ENCODE measurements around the gene HSF2.

DNA sequence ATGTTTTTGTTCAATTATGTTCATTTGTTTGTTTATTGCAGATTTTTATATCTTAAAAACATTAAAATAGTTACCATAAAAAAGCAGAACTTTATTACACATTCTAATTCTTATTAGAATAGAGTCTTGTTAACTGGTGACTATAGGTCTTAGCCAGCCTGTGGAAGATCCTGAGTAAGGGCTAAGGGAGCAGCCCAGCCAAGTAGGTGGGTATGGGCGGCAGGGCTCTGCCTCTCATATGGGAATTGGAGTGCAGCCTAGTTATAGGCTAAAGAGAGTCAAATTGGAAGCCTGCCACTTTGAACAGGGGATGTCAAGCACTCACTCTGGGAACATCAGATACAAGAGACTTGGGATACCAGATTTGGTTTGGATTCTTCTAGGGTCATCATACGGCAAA, 10.5 kb upstream of the HSF2 start:
- TF ChIP-seq MAZ (IDR thresholded peaks at IDR 0.05; ENCODE audit: borderline replicate concordance, low read depth, low read length) (no peak), POLR2A (IDR thresholded peaks at IDR 0.05; ENCODE audit: low read length) (no peak), RCOR1 (IDR thresholded peaks at IDR 0.05; ENCODE audit: low read depth, low read length) (no peak), KDM5A (IDR thresholded peaks at IDR 0.05) (no peak), MAFK (IDR thresholded peaks at IDR 0.05; ENCODE audit: partially characterized antibody) (no peak), CHD2 (IDR thresholded peaks at IDR 0.05; ENCODE audit: low read length, partially characterized antibody) (no peak), SREBF2 (IDR thresholded peaks at IDR 0.05) (no peak), RAD21 (conservative IDR thresholded peaks at IDR 0.05 in 1 of 2, IDR thresholded peaks at IDR 0.05 in 1 of 2) (no peak)
- TF ChIP-seq, protein P1, sequence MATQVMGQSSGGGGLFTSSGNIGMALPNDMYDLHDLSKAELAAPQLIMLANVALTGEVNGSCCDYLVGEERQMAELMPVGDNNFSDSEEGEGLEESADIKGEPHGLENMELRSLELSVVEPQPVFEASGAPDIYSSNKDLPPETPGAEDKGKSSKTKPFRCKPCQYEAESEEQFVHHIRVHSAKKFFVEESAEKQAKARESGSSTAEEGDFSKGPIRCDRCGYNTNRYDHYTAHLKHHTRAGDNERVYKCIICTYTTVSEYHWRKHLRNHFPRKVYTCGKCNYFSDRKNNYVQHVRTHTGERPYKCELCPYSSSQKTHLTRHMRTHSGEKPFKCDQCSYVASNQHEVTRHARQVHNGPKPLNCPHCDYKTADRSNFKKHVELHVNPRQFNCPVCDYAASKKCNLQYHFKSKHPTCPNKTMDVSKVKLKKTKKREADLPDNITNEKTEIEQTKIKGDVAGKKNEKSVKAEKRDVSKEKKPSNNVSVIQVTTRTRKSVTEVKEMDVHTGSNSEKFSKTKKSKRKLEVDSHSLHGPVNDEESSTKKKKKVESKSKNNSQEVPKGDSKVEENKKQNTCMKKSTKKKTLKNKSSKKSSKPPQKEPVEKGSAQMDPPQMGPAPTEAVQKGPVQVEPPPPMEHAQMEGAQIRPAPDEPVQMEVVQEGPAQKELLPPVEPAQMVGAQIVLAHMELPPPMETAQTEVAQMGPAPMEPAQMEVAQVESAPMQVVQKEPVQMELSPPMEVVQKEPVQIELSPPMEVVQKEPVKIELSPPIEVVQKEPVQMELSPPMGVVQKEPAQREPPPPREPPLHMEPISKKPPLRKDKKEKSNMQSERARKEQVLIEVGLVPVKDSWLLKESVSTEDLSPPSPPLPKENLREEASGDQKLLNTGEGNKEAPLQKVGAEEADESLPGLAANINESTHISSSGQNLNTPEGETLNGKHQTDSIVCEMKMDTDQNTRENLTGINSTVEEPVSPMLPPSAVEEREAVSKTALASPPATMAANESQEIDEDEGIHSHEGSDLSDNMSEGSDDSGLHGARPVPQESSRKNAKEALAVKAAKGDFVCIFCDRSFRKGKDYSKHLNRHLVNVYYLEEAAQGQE (IDR thresholded peaks at IDR 0.05), result no peak
- TF ChIP-seq, protein P2, sequence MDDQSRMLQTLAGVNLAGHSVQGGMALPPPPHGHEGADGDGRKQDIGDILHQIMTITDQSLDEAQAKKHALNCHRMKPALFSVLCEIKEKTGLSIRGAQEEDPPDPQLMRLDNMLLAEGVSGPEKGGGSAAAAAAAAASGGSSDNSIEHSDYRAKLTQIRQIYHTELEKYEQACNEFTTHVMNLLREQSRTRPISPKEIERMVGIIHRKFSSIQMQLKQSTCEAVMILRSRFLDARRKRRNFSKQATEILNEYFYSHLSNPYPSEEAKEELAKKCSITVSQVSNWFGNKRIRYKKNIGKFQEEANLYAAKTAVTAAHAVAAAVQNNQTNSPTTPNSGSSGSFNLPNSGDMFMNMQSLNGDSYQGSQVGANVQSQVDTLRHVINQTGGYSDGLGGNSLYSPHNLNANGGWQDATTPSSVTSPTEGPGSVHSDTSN (IDR thresholded peaks at IDR 0.05), result no peak
- TF ChIP-seq, protein P3, sequence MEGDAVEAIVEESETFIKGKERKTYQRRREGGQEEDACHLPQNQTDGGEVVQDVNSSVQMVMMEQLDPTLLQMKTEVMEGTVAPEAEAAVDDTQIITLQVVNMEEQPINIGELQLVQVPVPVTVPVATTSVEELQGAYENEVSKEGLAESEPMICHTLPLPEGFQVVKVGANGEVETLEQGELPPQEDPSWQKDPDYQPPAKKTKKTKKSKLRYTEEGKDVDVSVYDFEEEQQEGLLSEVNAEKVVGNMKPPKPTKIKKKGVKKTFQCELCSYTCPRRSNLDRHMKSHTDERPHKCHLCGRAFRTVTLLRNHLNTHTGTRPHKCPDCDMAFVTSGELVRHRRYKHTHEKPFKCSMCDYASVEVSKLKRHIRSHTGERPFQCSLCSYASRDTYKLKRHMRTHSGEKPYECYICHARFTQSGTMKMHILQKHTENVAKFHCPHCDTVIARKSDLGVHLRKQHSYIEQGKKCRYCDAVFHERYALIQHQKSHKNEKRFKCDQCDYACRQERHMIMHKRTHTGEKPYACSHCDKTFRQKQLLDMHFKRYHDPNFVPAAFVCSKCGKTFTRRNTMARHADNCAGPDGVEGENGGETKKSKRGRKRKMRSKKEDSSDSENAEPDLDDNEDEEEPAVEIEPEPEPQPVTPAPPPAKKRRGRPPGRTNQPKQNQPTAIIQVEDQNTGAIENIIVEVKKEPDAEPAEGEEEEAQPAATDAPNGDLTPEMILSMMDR (IDR thresholded peaks at IDR 0.05), result no peak
